ENCODE data around the gene SIGLEC9.
A peak's percentile ranks its signal among the peaks of the same experiment; 100 is the strongest.
"Not testable (repeated sequence)": the region's sequence is repeated elsewhere in the genome, so short reads cannot be mapped to it uniquely, and the experiment has no call there.

SIGLEC9 gene

GRCh38 chr19:51123802-51124201, 904 bp upstream of the SIGLEC9 start:
- DNase-seq (ENCODE audit: low read depth), result no peak

- DNase-seq (ENCODE audit: low read depth), result no peak
Measured at GRCh38 chr19:51124216-51124615, 490 bp upstream of the SIGLEC9 start.

GRCh38 chr19:51125421-51126075, 842 bp downstream of the SIGLEC9 start:
- DNase-seq (ENCODE audit: low read depth), result no peak

GRCh38 chr19:51127032-51127431, 2.3 kb downstream of the SIGLEC9 start:
- no peak for DNase-seq (ENCODE audit: low read depth)

GRCh38 chr19:51127755-51128154, 3.0 kb downstream of the SIGLEC9 start:
- no peak for DNase-seq (ENCODE audit: low read depth)

GRCh38 chr19:51128227-51128626, 3.5 kb downstream of the SIGLEC9 start:
- DNase-seq (ENCODE audit: low read depth), result no peak

- no peak for DNase-seq (ENCODE audit: low read depth)
Measured at GRCh38 chr19:51129716-51130115, 5.0 kb downstream of the SIGLEC9 start.

GRCh38 chr19:51131780-51132680, 7.3 kb downstream of the SIGLEC9 start:
- peak; percentile 9 for DNase-seq (ENCODE audit: low read depth)

GRCh38 chr19:51135004-51135403, 10.3 kb downstream of the SIGLEC9 start:
- DNase-seq (ENCODE audit: low read depth), result no peak

- DNase-seq (ENCODE audit: low read depth), result no peak
Measured at GRCh38 chr19:51135986-51136762, 11.5 kb downstream of the SIGLEC9 start.

GRCh38 chr19:51136851-51137551, 12.3 kb downstream of the SIGLEC9 start:
- DNase-seq (ENCODE audit: low read depth), result no peak

- DNase-seq (ENCODE audit: low read depth), result no peak
Measured at GRCh38 chr19:51137792-51138425, 13.2 kb downstream of the SIGLEC9 start.

GRCh38 chr19:51138549-51138979, 13.9 kb downstream of the SIGLEC9 start:
- no peak for DNase-seq (ENCODE audit: low read depth)

GRCh38 chr19:51139299-51140014, 14.8 kb downstream of the SIGLEC9 start:
- DNase-seq (ENCODE audit: low read depth), result no peak

GRCh38 chr19:51140441-51140840, 15.7 kb downstream of the SIGLEC9 start:
- no peak for DNase-seq (ENCODE audit: low read depth)

- no peak for DNase-seq (ENCODE audit: low read depth)
Measured at GRCh38 chr19:51141181-51141580, 16.5 kb downstream of the SIGLEC9 start.

- DNase-seq (ENCODE audit: low read depth), result no peak
Measured at GRCh38 chr19:51142119-51142518, 17.4 kb downstream of the SIGLEC9 start, which contains the start of gene SIGLEC7. Gene SIGLEC7 (plus strand): TSS chr19:51142301. CDS start chr19:51142370, 69 bp downstream.

- not testable (repeated sequence) for DNase-seq (ENCODE audit: low read depth)
Measured at GRCh38 chr19:51142809-51143475, 18.2 kb downstream of the SIGLEC9 start.

GRCh38 chr19:51143486-51143885, 18.8 kb downstream of the SIGLEC9 start:
- no peak for DNase-seq (ENCODE audit: low read depth)

GRCh38 chr19:51144482-51145045, 19.9 kb downstream of the SIGLEC9 start:
- DNase-seq (ENCODE audit: low read depth), result no peak

All from EH (cell line).